GM23338 (cell line): Measurements from ENCODE around the gene UBQLN4.

Experiments used
- EZH2 ChIP-seq: fragments of 200-600 bp; sonication (generic); IDR thresholded peaks from one replicate; pipeline ENCODE4 v1.8.0; 2017; ENCODE audit warnings: antibody characterized with exemption, mild to moderate bottlenecking, low read depth; ENCODE audit not compliant: unreplicated experiment
- TF ChIP-seq, protein P1 (sequence below), 2 experiments: fragments of 200-600 bp in 1 of 2; sonication (generic) in 1 of 2; conservative IDR thresholded peaks; 2 replicates each; pipeline versions ENCODE4 v1.5.1 to v1.6.1; 2016 to 2017; ENCODE audit warnings: antibody characterized with exemption in 2 of 2, low read depth in 2 of 2, mild to moderate bottlenecking in 2 of 2, moderate library complexity in 1 of 2

- TF ChIP-seq, protein P1, sequence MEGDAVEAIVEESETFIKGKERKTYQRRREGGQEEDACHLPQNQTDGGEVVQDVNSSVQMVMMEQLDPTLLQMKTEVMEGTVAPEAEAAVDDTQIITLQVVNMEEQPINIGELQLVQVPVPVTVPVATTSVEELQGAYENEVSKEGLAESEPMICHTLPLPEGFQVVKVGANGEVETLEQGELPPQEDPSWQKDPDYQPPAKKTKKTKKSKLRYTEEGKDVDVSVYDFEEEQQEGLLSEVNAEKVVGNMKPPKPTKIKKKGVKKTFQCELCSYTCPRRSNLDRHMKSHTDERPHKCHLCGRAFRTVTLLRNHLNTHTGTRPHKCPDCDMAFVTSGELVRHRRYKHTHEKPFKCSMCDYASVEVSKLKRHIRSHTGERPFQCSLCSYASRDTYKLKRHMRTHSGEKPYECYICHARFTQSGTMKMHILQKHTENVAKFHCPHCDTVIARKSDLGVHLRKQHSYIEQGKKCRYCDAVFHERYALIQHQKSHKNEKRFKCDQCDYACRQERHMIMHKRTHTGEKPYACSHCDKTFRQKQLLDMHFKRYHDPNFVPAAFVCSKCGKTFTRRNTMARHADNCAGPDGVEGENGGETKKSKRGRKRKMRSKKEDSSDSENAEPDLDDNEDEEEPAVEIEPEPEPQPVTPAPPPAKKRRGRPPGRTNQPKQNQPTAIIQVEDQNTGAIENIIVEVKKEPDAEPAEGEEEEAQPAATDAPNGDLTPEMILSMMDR (conservative IDR thresholded peaks at IDR 0.05; ENCODE audit: low read depth in 2 of 2) = no peak
- no peak for TF ChIP-seq EZH2
Observed at GRCh38 chr1:156073110-156073687, 19.6 kb upstream of the UBQLN4 start.
